ENCODE measurements around the gene TUG1. TPM values are rescaled to one million over a fixed set of nuclear protein-coding genes. Genes with fewer than 3 reads are reported as not detected.

Gene TUG1
- total RNA-seq, 1 donor: 74.6 TPM

DNA sequence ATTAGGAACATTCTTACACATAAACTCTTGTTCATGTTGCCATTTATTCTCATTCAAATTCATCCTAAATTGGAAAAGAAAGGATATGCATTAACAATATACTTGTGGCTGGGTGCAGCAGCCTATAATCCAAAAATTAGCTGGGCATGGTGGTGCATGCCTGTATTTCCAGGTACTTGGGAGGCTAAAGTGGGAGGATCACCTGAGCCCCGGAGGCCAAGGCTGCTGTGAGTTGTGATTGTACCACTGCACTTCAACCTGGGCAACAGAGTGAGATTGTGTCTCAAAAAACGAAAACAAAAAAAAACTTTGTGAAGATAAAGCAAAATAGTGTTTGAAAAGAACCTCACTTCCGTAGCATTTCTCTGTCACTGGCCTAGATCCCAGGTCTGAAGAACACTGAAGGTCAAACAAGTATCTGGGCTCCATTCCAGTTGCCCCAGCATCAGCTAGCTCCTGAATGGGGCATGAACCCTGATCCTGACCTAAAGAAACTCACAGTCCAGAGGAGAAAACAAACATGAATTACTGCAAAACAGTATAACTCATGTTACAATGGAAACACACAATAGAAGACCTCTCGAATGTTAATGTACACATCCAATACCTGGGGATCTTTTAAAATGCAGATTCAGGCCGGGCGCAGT, 32.2 kb downstream of the TUG1 start:
- no peak overlapping the region for H3K4me3 ChIP-seq (ENCODE audit: insufficient read depth, low read length)
- no peaks in the 10 kb centered on the region for H3K27me3 ChIP-seq (ENCODE audit: insufficient read depth, low read length)
- no peaks in the 10 kb centered on the region for H3K36me3 ChIP-seq (ENCODE audit: insufficient read depth, low read length)
- no peak overlapping the region for H2AFZ ChIP-seq (ENCODE audit: low read length)
- no peak overlapping the region for H3K4me2 ChIP-seq (ENCODE audit: insufficient read depth, low read length)
- no peaks in the 10 kb centered on the region for H3K4me1 ChIP-seq (ENCODE audit: insufficient read depth, low read length)
- H3K27ac ChIP-seq (ENCODE audit: low read depth, low read length): no peak overlapping the region
- no peaks in the 10 kb centered on the region for H3K79me2 ChIP-seq (ENCODE audit: insufficient read depth, low read length)
- no peaks in the 10 kb centered on the region for H4K20me1 ChIP-seq (ENCODE audit: insufficient read depth, low read length)
- no peak for DNase-seq (ENCODE audit: insufficient read length, low spot score, missing footprints)
- no peak for TF ChIP-seq CTCF (IDR thresholded peaks at IDR 0.05; ENCODE audit: extremely low read depth, low read depth, low read length)
- no peaks in the 10 kb centered on the region for H3K9me3 ChIP-seq (ENCODE audit: low read depth, low read length)

DNA sequence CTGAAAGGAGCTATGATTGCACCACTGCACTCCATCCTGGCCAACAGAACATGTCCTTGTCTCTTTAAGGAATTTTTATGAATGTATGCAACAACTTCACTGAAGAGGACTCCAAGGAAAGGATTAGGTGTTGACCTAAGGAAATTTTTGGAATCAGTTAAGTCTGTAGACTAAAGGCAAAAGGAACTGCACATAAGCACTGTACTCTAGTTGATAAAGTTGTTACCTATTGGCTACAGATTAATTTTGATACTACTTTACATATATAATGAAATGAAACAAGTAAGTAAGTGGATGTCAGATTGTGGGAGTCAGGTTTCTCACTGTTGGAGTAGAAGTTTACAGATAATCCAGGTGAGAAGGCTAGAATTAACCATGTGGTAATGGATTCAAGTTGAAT, 36.5 kb downstream of the TUG1 start:
- Histone ChIP-seq H4K20me1 (ENCODE audit: insufficient read depth, low read length) (no peaks in the 10 kb centered on the region), H3K4me3 (ENCODE audit: insufficient read depth, low read length) (no peak overlapping the region), H3K27me3 (ENCODE audit: insufficient read depth, low read length) (no peaks in the 10 kb centered on the region), H3K4me2 (ENCODE audit: insufficient read depth, low read length) (no peak overlapping the region), H3K79me2 (ENCODE audit: insufficient read depth, low read length) (no peaks in the 10 kb centered on the region), H3K4me1 (ENCODE audit: insufficient read depth, low read length) (no peaks in the 10 kb centered on the region), H3K27ac (ENCODE audit: low read depth, low read length) (no peak overlapping the region), H3K36me3 (ENCODE audit: insufficient read depth, low read length) (no peaks in the 10 kb centered on the region), H3K9me3 (ENCODE audit: low read depth, low read length) (no peaks in the 10 kb centered on the region), H2AFZ (ENCODE audit: low read length) (no peak overlapping the region)
- DNase-seq (ENCODE audit: insufficient read length, low spot score, missing footprints): no peak
- TF ChIP-seq CTCF (IDR thresholded peaks at IDR 0.05; ENCODE audit: extremely low read depth, low read depth, low read length): no peak

- H4K20me1 ChIP-seq (ENCODE audit: insufficient read depth, low read length): no peaks in the 10 kb centered on the region
- H2AFZ ChIP-seq (ENCODE audit: low read length): no peak overlapping the region
- no peak overlapping the region for H3K4me2 ChIP-seq (ENCODE audit: insufficient read depth, low read length)
- TF ChIP-seq CTCF (IDR thresholded peaks at IDR 0.05; ENCODE audit: extremely low read depth, low read depth, low read length): no peak
- H3K9me3 ChIP-seq (ENCODE audit: low read depth, low read length): no peaks in the 10 kb centered on the region
- no peaks in the 10 kb centered on the region for H3K79me2 ChIP-seq (ENCODE audit: insufficient read depth, low read length)
- H3K27me3 ChIP-seq (ENCODE audit: insufficient read depth, low read length): peaks cover 7% of the 10 kb centered on the region
- no peak for DNase-seq (ENCODE audit: insufficient read length, low spot score, missing footprints)
- no peaks in the 10 kb centered on the region for H3K36me3 ChIP-seq (ENCODE audit: insufficient read depth, low read length)
- no peak overlapping the region for H3K4me3 ChIP-seq (ENCODE audit: insufficient read depth, low read length)
- H3K27ac ChIP-seq (ENCODE audit: low read depth, low read length): no peak overlapping the region
- H3K4me1 ChIP-seq (ENCODE audit: insufficient read depth, low read length): no peaks in the 10 kb centered on the region
Measured at GRCh38 chr22:31019191-31019930, 50.3 kb downstream of the TUG1 start.

GRCh38 chr22:31020334-31020733, 51.3 kb downstream of the TUG1 start:
- Histone ChIP-seq H4K20me1 (ENCODE audit: insufficient read depth, low read length) (no peaks in the 10 kb centered on the region), H3K4me1 (ENCODE audit: insufficient read depth, low read length) (no peaks in the 10 kb centered on the region), H3K27ac (ENCODE audit: low read depth, low read length) (no peak overlapping the region), H3K27me3 (ENCODE audit: insufficient read depth, low read length) (no peaks in the 10 kb centered on the region), H3K79me2 (ENCODE audit: insufficient read depth, low read length) (no peaks in the 10 kb centered on the region), H3K4me3 (ENCODE audit: insufficient read depth, low read length) (no peak overlapping the region), H3K36me3 (ENCODE audit: insufficient read depth, low read length) (no peaks in the 10 kb centered on the region), H3K4me2 (ENCODE audit: insufficient read depth, low read length) (no peak overlapping the region), H3K9me3 (ENCODE audit: low read depth, low read length) (no peaks in the 10 kb centered on the region), H2AFZ (ENCODE audit: low read length) (no peak overlapping the region)
- DNase-seq (ENCODE audit: insufficient read length, low spot score, missing footprints): no peak
- no peak for TF ChIP-seq CTCF (IDR thresholded peaks at IDR 0.05; ENCODE audit: extremely low read depth, low read depth, low read length)

All from osteoblast (primary cell).